Activated CD8-positive, alpha-beta memory T cell treated with anti-CD3 and anti-CD28 coated beads, Interleukin-2, amount 50 U/mL, for 24 hours (primary cell): ENCODE results near the gene MYO1G.
"Not testable (repeated sequence)": the region's sequence is repeated elsewhere in the genome, so short reads cannot be mapped to it uniquely, and the experiment has no call there.

Experiments used
- DNase-seq: peaks from one replicate; pipeline ENCODE4 v3.0.0-alpha.2; 2020; ENCODE audit errors: extremely low read depth

The MYO1G gene

GRCh38 chr7:44978511-44979366, at the start of gene MYO1G:
MYO1G (minus strand) TSS chr7:44979015; CDS start chr7:44978961, 54 bp downstream.
- peak; percentile 81 for DNase-seq

DNA sequence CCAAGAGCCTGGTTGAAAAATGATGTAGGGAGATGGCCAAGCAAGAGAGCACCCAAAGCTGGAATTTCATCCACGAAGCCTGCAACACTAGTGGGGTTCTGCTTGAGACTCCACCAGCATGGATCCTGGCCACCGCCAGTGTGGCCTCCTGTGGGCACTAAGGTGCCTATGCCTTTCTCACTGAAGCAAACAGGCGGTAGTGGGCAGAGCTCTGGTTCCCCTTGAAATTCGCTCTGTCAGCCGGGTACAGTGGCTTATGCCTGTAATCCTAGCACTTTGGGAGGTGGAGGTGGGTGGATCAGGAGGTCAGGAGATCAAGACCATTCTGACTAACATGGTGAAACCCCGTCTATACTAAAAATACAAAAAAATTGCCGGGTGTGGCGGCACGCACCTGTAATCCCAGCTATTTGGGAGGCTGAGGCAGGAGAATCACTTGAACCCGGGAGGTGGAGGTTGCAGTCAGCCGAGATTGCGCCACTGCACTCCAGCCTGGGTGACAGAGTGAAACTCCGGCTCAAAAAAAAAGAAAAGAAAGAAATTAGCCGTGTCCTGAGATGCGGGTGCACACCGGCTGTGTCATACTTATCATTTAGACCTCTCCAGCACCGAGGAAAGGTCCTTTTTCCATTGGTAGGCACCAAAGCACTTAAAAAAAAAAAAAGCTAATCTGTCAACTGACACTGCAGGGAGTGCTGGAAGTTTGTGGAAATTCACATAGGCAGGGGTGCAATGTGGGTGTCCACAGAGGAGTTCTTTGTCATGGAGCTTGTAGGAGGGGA, 49.5 kb upstream of the MYO1G start:
- no peak for DNase-seq

- DNase-seq: no peak
These were observed 48.9 kb upstream of the MYO1G start for GRCh38 chr7:45027774-45028114.

GRCh38 chr7:45026984-45027773, 48.4 kb upstream of the MYO1G start:
- DNase-seq: no peak

- DNase-seq: no peak
These were observed 47.2 kb upstream of the MYO1G start for GRCh38 chr7:45026013-45026412.

DNA sequence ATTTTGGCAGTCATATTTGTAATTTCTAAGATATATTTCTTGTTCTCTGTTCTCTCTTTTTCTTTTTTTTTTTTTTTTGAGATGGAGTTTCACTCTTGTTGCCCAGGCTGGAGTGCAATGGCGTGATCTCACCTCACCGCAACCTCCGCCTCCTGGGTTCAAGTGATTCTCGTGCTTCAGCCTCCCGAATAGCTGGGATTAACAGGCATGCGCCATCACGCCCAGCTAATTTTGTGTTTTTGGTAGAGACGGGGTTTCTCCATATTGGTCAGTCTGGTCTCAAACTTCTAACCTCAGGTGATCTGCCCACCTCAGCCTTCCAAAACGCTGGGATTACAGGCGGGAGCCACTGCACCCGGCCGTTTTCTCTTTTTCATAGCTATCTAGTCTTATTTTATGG, 46.7 kb upstream of the MYO1G start:
- not testable (repeated sequence) for DNase-seq

DNA sequence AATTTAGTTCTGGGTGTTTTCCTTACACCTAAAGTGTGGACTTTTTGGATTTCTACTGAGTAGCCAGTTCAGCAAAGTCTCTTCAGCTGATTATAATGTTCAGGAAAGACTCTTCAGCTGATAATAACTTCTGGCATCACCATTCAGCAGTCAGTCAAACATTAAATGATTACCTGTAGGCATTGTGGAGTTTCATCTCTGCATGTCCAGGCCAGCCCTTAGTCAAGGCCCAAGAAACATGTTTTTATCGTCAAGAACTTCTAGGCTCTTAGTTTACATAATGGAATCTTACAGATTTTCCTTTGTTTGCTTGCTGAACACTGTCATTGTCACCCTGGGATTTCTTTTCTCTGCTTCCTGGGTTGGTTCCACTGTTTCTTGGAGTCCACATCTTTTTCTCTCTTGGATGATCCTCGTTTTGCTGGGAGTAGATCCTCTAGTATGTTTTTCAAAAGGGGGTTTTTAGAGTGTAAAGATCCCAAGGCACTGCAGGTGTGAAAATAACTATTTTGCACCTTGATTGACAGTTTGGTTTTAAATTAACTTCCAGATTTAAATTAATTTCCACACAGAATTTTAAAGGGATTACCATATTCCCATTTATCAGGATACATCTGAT, 45.4 kb upstream of the MYO1G start:
- DNase-seq: no peak

DNA sequence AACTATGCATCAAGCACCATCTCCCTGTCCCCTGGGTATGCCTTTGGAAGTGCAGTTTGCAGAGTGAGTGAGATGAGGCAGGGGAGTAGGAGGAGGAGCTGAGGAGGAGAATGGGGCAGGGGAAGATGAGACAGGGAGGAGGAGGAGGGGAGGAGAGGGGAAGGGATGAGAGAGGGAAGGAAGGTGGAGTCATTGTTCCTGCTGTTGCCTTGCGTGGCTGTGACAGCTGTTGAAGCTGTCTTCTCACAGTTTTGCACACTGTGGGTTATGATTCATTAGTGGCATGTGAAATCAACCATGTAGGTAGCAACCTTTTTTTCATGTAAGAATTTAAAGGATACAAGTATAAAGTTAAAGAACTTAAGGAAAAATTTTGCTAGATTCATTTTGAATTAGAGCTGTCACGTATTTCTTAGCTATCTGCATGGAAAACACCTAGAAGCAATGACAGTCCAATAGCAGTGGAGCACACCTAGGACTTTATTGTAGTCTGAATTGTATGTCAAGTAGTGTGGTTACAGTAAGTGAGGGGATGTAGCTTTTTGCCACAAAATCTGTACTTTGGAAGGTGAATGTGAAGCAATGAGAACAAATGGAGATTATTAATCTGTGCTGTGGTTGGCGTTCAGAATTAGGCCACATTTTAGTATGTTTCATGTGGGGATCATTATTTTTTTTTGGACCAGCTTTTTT, 42.9 kb upstream of the MYO1G start:
- DNase-seq: no peak

DNA sequence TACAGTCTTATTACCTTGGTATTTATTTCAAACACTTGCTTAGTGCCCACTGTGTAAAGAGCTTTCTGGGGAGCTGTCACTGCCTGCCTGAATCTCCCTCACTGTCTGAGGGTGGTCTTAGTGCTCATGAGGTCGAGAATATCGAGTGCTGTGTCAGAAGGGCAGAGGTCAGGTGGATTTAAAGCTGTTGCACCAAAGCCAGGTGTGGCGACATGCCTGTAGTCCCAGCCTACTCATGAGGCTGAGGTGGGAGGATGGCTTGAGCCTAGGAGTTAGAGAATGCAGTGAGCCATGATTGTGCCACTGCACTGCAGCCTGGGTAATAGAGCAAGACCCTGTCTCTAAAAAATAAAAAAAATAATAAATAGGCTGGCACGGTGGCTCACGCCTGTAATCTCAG, 42.1 kb upstream of the MYO1G start:
- no peak for DNase-seq

DNA sequence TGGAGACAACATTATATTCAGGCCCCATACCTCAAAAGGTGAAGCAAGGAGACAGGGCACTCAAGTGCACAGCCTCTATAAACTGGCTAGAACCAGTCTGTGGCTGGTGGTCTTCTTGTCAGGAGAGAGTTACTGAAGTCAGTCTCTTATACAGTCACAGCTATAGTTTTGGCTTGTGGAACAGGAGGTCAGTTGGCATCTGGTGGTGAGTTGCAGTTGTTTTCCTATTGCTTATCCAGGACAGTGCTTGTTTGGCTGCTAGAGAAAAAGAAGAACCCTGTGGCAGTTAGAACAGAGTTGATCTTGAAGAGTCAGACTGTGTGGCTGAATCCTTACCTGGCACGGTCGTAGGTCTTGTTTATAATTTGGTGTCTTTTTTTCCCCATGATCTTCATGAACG, 38.4 kb upstream of the MYO1G start:
- DNase-seq: no peak

DNA sequence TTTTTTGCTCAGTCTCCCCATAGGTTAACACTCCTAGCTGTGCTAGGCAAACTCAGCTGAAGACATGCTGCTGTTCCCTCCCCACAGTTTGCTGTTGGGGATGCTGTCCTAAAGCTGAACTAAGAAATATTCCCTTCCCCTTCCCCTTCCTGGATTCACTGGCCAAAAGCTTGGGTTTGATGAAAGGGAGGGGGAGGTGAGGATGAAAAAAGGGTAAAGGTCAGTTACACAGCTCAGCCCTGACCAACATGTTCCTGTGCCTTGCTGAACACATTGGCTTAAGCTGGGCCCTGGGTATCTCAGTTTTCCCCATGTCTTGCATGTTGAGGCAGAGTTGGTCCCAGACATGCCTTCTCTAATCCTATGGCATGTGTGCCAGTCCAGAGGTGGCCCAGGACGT, 36.5 kb upstream of the MYO1G start:
- DNase-seq: no peak

GRCh38 chr7:45013465-45013967, 34.7 kb upstream of the MYO1G start:
- DNase-seq: no peak

DNA sequence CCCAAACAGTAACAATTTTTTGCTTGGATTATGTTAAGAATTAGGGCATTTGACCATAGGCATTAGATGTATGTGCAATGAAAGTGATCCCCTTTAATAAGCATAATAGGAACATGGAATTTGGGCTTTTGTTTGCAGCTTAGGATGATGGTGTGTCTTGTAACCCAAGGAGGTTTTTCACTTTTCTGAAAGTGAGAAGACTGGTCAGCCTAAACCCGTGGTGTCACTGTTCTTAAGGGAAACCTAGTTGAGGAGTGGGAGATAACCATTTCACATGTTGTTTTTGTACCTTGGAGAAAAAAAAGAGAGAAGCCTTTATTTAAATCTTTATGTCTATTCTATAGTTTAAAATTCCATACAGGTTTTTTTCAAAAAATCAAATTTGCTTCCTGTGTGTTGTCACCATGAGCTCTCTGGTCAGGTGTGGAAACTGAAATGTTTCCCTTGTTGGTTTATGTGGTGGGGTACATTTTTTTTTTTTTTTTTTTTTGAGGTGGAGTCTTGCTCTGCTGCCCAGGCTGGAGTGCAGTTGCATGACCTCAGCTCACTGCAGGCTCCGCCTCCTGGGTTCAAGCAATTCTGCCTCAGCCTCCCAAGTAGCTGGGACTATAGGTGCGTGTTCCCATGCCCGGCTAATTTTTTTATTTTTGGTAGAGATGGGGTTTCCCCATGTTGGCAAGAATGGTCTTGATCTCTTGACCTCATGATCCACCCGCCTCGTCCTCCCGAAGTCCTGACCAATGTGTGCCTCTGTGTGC, 28.9 kb upstream of the MYO1G start:
- DNase-seq: no peak

GRCh38 chr7:45007106-45007505, 28.3 kb upstream of the MYO1G start:
- no peak for DNase-seq

DNA sequence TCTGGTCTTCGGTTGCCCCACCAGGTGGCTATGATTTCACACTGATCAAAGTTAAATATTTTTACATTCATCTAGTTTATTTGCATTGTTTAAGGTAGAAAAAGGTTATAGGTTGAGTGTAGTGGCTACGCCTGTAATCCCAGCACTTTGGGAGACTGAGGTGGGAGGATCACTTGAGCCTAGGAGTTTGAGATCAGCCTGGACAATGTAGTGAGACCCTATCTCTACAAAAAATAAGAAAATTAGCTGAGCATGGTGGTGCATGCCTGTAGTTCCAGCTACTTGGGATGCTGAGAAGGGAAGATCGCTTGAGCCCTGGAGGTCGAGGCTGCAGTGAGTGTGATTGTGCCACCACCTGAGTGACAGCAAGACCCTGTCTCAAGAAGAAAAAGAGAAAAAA, 25.0 kb upstream of the MYO1G start:
- DNase-seq: no peak

DNA sequence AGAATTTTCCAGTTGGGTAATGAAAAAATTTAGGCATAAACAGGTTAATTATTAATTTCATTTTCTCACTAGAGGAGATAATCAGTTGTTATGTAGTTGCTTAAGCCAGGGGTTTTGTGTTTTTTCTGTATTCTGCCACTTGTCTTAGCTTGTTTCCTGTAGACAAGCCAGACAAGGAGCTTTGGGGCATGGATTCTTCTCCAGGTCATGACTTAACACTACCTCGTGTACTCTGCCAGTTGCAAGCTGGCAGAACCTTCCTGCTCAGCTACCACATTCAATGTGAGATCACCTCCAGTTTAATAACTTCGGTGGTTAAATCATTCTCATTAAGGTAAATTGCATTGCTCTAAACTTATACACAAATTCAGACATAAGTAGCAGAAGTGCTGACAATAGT, 23.0 kb upstream of the MYO1G start:
- DNase-seq: no peak

- no peak for DNase-seq
These were observed 22.4 kb upstream of the MYO1G start for GRCh38 chr7:45001138-45001694.

- DNase-seq: no peak
These were observed 21.5 kb upstream of the MYO1G start, which contains the start of gene CCM2 for GRCh38 chr7:45000093-45001032. CCM2 (plus strand) TSS chr7:45000201; CDS start chr7:45000334, 133 bp downstream.
